LNCaP clone FGC (cell line): ENCODE data around the gene C10orf90.

Source experiments
- DNase-seq: peaks from one replicate; pipeline ENCODE4 v3.0.0-alpha.2; 2011; ENCODE audit warnings: low read depth
- H3K4me3 ChIP-seq: 2 replicates; pipeline ENCODE4 v1.5.1; 2011; ENCODE audit warnings: mild to moderate bottlenecking, low read depth, low read length, control low read depth
- CTCF ChIP-seq: IDR thresholded peaks from 2 replicates; pipeline ENCODE4 v1.5.1; 2012; ENCODE audit warnings: mild to moderate bottlenecking; ENCODE audit not compliant: control insufficient read depth, insufficient read depth; ENCODE audit errors: extremely low read depth

Gene C10orf90

GRCh38 chr10:126391192-126391885 is 279.2 kb downstream of the C10orf90 start:
- H3K4me3 ChIP-seq = no peak overlapping the region
- DNase-seq = no peak
- TF ChIP-seq CTCF = no peak

GRCh38 chr10:126390324-126390723 is 280.2 kb downstream of the C10orf90 start:
- no peak for TF ChIP-seq CTCF
- no peak for DNase-seq

GRCh38 chr10:126387931-126388911 is 282.3 kb downstream of the C10orf90 start, which contains the start of gene ADAM12:
Gene ADAM12, minus strand, starts transcription at chr10:126388477. Its CDS starts 332 bp downstream, at chr10:126388145.
- H3K4me3 ChIP-seq = peak within 1 kb of the TSS; percentile 46
- TF ChIP-seq CTCF = no peak
- DNase-seq = no peak

More at GRCh38 chr10:126390324-126390723, 280.2 kb downstream of the C10orf90 start:
- no peak overlapping the region for H3K4me3 ChIP-seq

- H3K4me3 ChIP-seq = peak overlapping the region; percentile 30; the same call in 1 of the 2 replicates
- TF ChIP-seq CTCF = peak; percentile 72
- DNase-seq = no peak
These were observed 283.2 kb downstream of the C10orf90 start for GRCh38 chr10:126387041-126387921.

GRCh38 chr10:126384269-126384873 is 286.1 kb downstream of the C10orf90 start:
- no peak for TF ChIP-seq CTCF
- no peak for DNase-seq
- no peak overlapping the region for H3K4me3 ChIP-seq
